GM19455 (cell line): ENCODE data around the gene NECAB2.

Experiments
- ATAC-seq: cut with Tn5 transposase; IDR thresholded peaks from one replicate; pipeline ENCODE4 v1.9.1; 2021; ENCODE audit not compliant: unreplicated experiment

The NECAB2 gene

DNA sequence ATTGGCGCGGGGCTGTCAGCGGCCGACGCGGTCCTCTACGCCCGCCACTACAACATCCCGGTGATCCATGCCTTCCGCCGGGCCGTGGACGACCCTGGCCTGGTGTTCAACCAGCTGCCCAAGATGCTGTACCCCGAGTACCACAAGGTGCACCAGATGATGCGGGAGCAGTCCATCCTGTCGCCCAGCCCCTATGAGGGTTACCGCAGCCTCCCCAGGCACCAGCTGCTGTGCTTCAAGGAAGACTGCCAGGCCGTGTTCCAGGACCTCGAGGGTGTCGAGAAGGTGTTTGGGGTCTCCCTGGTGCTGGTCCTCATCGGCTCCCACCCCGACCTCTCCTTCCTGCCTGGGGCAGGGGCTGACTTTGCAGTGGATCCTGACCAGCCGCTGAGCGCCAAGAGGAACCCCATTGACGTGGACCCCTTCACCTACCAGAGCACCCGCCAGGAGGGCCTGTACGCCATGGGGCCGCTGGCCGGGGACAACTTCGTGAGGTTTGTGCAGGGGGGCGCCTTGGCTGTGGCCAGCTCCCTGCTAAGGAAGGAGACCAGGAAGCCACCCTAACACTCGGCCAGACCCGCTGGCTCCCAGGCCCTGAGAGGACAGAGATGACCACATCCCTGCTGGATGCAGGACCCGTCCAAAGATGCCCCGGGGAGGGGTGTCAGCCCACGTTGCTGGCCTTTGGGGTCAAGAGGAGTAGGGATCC lies 2.4 kb upstream of the NECAB2 start:
- no peak for ATAC-seq

DNA sequence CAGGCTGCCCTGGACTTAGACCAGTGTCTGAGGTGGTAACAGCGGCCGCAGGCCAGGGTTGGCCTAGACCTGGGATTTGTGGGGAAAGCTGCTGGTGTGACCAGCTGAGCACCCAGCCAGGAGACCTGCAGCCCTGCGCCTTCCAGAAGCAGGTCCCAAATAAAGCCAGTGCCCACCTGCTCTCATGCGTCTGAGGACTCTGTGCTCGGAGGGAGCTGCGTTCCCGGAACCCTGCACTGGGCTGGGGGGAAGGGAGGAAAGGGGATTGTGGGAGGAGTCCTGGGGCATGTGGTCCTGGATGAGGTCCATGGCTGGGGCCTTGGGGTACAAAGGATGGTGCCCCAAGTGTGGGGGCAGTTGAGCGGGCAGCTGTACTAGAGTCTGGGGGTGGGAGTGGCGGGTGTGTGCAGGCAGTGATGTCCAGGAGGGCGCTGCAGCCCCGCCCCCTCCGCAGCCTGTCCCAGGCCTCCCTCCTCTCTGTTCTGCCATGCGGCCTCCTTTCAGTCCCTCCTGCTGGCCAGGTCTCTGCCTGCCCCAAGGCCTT lies 1.8 kb upstream of the NECAB2 start:
- ATAC-seq: no peak

DNA sequence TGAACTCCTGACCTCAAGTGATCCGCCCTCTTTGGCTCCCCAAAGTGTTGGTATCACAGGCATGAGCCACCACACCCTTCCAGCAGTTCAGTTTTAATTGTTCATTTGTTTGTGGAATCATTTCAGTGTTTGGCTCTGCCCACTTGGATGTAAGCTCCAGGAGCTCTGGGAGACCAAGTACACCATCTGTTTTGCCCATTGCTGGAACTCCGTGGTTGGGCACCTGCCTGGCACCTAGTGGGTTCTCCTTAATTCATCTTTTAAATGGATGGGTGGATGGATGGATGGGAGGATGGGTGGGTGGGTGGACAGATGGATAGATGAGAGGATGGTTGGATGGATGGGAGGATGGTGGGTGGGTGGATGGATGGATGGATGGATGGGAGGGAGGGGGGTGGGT lies 953 bp upstream of the NECAB2 start:
- no peak for ATAC-seq

DNA sequence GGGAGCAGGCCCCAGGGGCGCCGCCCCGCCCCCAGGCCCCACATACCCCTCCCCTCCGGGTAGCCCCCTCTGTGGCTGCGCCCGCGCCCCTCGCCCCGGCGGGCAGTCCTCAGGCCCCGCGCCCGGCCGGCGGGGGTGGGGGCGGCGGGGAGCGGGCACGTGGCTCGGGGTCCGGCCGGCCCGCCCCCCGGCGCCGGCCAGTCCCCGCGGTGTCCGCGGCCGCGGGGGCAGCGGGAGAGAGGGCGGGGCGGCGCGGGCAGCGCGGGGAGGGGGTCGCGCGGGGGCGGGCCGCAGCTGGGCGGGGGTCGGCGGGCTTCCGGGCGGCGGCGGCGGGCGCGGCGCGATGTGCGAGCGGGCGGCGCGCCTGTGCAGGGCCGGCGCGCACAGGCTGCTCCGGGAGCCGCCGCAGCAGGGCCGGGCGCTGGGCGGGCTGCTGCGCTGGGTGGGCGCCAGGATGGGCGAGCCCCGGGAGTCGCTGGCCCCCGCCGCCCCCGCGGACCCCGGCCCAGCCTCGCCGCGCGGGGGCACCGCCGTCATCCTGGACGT lies 335 bp downstream of the NECAB2 start:
- no peak for ATAC-seq

DNA sequence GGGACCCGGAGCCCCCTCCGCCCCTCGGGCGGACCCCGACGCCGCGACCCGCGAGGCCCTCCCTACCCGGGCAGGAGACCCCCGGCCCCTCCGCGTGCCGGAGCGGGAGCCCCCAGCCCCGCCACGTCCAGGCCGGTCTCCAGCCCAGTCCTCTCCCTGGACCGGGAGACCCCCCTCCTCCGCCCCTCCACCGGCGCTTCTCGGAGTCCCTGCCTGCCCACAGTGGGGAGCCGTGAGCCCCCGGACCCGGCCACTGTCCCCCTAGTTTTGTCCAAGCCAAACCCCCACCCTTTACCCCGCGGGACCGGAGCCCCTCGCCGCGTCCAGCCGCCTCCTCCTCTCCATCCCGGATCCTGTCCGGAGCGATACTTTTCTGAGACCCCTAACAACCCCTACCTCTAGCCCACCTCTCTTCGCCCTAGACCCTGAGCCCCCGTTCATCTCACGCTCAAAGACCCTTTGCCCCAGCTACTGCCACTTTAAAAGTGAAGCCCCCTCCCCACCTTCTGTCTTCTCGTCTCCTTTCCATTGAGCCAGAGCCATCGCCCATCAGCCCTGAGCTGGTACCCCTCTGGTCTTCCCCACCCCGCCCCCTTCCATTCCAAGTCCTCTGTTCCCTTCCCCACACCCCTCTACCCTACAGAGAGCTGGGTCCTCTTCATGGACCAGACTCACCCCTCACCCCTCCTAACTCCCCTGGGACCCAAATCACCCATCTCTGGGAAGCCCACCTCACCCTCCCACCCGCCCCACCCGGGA lies 1.0 kb downstream of the NECAB2 start:
- ATAC-seq: no peak

DNA sequence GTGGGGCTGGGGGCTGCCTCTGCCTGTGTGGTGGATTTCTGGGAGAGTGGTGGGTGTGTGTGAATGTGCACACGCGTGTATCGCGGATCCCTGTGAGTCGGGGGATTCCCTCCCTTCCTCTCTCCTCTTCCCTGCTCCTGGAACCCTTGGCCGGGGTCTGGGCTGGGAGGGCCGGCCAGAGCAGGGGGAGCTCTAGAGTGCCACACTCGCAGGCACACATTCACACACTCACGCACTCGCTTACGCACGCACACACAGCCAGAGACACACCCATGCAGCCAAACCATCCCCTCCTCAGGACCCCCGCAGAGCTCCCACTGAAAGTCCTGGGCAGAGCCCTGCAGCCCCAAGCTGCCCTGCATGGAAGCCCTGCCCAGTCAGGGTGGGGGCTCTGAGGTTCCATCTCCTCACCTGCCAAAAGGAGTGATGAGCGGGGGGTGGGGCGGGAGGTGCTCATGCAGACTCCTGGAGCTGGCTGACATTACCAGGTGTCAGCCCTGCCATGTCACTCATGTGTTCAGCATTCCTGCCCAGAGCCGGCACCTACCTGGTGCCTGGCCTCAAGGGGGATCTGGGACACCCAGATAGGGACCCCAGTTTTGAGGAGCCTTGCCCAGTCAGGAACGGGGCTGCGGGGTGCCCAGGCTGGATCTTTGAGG lies 1.9 kb downstream of the NECAB2 start:
- no peak for ATAC-seq

DNA sequence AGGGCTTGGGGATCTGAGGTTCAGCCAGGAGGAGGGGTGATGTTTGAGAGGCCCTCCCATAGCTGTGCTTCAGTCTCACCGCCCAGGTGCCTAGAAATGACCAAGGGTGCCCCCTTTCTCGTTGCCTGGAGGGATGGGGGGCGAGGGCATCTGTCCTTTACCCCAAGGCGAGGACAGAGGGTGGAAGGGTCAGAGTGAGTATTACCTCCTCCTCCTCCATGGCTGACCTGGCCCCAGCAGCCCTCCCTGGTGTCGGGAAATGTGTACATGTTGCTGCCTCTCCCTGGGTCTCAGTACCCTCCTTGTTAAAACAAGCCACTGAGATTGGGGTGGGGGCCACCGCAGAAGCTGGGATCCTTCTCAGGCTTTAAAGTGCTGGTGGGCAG lies 2.4 kb downstream of the NECAB2 start:
- ATAC-seq: no peak

DNA sequence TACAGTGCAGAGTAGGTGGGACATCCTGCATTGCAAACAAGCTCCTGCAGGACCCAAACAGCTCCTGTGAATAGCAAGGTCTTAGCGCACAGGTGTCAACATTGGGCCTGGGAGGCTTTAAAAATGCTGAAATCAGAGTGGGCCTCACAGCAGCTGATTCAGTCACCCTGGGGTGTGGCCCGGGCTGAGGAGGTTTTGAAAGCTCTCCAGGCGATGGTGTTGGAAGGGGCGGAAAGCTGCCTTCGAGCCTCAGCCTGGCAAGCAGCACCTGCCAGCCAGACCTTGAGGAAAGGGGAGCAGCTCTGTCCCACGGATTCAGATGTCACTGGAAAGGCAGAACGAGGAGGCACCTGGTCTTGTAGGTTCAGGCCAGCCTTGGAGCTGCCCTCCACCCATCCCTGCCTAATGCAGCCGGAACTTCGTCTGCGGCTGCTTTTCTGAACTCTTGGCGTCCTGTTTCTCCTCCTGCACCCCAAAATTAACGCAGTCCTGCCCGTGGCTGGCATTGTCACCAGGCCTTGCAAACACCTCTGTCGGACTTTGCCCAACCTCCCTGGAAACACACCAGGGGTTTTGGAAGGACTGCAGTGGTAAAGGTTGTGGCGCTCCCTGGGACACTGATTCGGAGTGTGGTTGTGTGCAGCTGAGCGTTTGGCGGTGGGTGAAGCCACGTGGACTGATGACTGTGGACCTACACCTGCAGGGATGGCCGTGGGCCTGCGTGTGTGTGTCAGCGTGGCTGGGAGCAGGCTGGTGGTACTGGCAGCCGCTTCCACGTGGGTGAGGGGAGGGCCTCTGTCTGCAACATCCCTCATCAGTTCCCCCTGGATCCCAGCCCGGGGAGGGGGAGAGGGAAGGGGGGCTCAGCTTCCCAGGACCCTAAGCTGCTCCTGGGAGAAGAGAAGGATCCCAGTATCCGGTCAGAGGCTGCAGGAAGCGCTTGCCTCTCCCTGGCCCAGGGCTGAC lies 3.4 kb downstream of the NECAB2 start:
- ATAC-seq: no peak

DNA sequence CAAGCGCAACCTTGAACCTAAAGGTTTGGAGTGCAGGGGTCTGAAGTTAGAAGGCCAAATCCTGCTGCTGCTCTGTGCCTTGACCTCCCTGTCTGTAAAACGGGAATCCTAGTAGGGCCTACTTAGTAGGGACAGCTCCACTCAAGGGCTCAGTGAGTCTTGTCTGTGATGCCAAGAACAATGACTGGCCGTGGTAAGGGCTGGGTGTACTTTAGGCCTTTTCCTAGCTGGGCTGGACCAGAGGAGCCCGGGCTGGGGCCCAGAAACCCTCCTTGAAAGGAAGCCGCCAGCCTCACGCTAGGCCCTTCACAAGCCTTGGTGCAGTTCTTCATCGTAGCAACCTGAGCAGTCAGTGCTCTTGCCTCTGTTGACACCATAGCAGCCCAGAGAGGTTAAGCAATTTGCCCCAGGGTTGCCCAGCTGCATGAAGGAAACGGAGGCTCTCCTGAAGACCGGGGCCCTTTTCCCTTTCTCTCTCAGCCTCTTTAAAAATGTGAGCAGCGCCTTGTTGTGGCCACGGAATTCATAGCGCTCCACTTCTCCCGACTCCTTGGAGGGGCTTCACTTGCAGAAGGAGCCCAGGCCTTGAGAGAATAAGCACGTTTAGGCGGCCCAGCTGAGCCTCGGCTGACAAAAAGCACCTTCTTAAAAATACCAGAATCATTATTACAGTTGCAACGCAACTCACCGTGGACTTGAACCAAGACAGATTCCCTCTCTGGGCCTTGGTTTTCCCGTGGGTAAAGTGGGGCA lies 4.4 kb downstream of the NECAB2 start:
- no peak for ATAC-seq

DNA sequence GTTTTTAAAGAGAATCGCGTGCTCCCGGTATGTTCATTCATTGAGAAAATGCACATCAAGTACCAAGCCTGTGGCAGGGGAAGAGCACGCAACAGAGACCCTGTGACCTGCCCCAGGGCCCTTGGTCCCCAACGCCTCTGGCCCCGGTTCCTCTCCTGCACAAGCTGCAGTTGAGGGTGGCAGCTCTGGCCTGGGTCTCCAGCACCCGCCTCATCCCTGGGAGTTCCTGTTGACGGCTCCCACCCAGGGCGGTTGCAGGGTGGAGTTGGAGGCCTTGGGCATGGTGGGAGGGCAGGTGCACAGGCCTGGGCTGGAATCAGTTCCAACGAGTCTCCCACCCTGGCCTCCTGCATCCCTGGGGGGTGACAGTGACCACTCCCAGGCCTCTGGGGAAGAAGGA lies 5.0 kb downstream of the NECAB2 start:
- ATAC-seq: no peak

DNA sequence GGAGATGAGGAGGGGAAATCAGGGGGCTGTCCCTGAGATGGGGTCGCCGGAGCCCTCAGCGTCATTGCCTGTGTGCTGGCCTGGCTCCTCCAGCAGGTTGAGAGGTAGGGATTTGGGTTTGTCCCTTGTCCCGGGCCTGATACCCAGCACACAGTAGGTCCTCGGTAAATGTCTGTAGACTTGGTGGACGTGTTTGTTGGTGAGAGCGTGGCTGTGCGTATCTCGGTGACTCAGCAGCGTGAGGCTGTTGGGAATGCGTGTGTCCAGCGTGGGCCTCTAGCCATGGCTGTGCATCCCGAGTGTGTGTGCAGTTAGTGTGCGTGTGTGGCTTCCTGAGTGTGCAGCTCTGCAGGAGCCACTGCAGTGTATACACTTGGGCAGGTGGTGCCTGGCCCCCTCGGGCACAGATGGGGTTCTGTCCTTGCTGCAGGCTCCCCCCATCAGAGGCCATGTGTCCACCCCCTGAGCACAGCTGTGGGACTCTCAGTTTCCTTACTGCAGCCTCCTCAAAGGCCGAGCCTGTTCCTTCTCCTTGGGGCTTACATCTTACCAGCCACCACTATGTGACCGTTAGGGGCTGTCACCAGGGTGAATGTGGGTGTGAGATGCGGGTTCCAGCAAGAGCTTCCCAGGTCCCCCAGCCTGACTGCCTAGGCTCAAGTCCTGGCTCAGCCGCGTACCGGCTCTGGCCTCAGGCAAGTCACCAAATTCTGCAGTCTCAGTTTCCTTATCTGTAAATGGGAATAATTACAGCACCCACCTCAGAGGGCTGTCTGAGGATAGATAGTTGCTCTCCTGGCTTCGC lies 5.7 kb downstream of the NECAB2 start:
- no peak for ATAC-seq

DNA sequence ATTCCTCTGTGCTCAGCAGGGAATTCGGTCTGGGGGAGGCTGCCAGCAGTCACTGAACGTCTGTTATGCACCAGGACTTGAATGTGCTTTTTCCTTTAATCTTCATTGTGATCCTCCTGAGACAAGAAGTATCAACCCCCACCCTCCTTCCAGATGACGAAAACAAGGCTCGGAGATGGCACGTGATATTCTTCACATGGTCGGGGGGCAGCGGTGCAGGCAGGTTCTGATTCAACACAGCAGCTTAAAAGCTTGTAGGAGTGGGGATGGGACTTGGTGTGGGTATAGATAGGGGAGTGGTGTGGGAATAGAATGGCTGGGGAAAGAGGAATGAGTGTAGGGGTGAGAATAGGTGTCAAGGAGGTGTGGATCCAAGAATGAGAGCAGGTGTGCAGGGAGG lies 6.4 kb downstream of the NECAB2 start:
- no peak for ATAC-seq

DNA sequence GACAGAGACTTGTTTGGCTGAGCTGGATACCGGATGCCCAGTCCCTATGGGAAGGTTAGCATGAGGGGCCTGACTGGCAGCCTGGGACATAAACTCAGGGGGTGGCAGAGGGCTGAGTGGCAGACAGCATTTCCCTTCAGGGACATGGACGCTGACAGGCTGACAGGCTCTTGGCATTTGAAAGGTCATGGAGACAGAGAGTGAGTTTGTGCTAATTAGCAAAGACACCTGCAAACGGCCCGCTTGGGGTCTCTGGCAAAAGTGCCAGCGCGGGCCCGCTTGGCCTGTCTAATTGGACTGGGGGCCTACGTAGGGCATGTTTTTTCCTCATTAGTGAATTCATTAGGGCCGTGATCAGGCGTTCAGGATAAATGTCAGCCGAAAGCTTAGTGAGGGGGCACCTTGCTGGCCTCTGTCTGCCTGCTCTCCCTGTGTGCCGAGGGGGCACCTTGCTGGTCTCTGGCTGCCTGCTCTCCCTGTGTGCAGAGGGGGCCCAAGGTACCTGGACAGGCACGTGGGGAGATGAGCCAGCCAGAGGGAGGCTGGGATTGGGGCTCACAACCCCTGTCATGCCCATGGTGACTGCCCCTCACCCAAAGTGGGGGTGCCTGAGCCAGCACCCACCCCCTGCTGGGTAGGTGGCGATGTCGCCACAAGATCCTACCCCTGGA lies 7.7 kb downstream of the NECAB2 start:
- no peak for ATAC-seq

DNA sequence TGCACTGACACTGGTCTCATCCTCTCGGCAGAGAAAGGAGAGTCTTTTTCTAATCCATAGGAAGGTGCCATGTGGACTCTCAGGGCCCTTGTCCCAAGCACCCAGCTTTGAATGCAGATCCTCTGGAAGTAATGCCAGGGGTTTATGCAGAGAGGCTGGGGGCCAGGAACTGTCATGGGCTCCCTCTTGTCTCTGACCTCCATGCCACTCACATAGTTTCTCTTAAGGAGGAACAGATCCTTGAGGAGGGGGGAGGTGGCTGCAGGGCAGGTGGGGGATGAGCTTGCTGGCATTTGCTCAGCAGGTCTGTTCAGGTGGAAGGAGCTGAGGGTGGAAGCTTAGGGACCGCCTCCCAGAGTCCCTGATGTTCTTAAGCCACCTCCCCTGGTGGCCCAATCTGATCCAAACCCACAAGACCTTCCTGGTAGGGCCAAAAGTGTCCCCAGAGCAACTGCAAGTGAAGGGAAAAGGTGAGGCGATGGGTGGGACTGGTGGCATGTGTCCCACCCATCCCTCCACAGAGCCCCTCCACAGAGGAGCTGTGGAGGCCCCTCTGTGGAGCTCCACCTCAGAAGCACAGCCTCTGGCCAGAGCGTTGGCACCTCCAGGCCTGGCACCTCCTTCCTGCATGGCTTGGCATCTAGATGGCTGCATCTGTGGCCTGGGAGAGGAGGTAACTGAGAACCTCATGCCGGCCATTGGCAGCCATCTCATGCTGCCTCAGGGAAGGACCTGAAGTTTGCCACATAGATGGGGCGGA lies 9.2 kb downstream of the NECAB2 start:
- no peak for ATAC-seq

DNA sequence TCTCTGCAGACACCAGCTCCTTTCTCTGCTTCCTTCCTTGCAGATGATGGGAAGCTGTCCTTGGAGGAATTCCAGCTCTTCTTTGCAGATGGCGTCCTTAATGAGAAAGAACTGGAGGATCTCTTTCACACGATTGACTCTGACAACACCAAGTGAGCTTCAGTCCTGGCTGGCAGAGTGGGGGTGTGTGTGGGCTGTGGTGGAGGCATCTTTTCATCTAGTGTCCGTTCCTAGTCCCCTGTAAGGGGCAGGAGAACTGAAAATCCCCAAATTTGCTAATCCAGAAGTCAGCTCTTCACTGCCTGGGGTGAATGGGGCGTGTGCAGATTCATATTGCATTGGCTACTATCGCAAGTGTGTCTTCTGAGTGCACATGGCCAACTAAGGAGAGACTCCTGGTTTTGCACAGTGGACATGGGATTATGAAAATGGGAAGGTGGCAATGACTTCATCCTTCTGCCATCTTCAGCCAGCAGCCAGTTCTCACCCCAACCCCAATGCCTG lies 10.4 kb downstream of the NECAB2 start:
- ATAC-seq: no peak

DNA sequence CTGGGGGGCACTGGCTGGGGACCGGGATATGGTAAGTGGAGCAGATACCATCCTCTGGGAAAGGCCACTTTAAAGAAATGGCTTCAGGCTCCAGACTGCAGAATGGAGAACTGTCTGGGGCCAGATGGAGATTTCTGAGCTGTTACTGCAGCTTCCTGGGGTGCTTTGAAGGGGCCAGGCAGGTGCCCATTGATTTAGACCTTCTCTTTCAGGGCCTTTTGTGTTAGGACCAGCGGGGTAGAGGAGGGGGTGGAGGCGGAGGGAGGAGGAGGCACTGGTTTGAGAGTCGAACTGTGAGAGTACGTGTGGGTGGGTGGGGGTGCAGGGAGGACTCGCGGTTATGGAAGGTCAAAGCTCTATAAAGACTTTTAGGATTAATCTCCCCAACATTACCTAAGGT lies 11.4 kb downstream of the NECAB2 start:
- ATAC-seq: no peak

DNA sequence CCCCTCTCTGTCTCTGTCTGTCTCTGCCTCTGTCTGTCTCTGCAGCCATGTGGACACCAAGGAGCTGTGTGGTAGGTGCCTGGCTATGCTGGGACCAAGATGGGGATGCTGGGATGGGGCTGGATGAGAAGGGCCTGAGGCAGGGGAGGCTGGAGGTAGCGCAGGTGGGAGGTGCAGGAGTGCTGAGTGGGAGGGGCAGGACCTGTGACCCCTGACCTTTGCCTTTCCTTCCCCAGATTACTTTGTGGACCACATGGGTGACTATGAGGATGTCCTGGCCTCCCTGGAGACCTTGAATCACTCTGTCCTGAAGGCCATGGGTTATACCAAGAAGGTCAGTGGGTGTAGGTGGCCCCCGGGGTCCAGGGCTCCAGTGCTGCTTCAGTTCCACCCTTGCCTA lies 12.8 kb downstream of the NECAB2 start:
- no peak for ATAC-seq

DNA sequence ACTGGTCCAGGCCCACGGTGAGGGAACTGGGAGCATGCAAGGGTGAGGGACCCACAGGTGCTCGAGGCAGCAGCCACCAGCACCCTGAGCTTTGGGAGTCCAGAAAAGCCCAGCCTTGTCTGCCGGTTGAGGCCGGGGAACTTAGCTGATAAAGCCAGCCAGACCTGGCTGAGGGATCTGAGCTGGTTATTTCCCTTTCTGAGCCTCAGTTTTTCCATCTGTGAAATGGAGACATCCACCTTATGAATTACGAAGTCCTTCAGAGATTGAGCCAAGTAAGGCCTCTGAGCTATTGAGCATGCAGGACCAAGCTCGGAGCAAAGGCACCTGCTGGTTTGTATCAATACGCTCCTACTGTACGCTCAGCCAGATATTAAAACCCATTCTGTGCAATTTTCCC lies 13.8 kb downstream of the NECAB2 start:
- no peak for ATAC-seq
